Measurements from ENCODE around the gene ACKR3. TPM values are rescaled to one million over a fixed set of nuclear protein-coding genes. Genes with fewer than 3 reads are reported as not detected.

Gene ACKR3
- total RNA-seq, 1 donor from 2014 or later: 70.6 TPM

DNA sequence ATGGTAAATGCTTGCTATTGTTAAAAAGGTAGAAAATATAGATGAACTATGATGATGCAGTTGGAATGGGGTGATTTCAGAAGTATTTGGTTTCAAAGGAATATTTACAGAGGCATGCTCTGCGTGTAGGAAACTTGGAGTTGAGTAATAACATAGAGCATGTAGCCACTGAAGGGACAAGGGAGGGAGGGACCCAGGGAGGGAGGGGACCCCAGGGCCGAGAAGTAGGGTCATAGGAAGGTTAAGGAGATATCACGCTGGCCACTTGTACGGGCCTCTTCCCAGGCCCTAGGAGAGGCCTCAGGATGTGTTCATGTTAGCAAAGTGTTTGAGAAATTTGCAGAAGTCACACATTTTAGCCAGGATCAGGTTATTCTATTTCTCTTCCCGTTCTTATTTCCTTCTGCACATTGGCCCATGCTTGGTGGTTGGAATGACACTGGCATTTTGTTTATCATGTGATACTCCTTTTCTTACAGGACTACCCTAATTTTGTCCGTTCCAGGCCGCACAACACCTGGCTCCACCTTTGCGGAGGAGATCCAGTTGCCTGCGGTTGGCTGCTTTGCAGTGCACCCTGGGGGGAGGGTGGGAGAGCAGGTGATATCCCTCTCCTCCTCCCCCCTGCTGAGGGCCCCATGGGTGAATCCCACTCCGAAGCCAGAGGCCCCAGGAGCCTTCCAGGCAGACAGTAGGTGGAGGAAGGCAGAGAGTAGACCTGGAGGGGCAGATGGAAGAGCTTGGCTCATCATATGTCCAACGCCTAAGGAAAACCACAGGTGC is 16.9 kb upstream of the ACKR3 start:
- peaks cover 28% of the 10 kb centered on the region for H3K4me1 Mint-ChIP-seq
- peaks cover 25% of the 10 kb centered on the region for H3K9me3 Mint-ChIP-seq
- no peaks in the 10 kb centered on the region for H3K27me3 Mint-ChIP-seq (ENCODE audit: low read depth)
- TF ChIP-seq, protein P1, sequence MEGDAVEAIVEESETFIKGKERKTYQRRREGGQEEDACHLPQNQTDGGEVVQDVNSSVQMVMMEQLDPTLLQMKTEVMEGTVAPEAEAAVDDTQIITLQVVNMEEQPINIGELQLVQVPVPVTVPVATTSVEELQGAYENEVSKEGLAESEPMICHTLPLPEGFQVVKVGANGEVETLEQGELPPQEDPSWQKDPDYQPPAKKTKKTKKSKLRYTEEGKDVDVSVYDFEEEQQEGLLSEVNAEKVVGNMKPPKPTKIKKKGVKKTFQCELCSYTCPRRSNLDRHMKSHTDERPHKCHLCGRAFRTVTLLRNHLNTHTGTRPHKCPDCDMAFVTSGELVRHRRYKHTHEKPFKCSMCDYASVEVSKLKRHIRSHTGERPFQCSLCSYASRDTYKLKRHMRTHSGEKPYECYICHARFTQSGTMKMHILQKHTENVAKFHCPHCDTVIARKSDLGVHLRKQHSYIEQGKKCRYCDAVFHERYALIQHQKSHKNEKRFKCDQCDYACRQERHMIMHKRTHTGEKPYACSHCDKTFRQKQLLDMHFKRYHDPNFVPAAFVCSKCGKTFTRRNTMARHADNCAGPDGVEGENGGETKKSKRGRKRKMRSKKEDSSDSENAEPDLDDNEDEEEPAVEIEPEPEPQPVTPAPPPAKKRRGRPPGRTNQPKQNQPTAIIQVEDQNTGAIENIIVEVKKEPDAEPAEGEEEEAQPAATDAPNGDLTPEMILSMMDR (IDR thresholded peaks at IDR 0.05; ENCODE audit: unreplicated experiment): no peak
- peak overlapping the region; percentile 58 for H3K27ac Mint-ChIP-seq
- peaks cover 2% of the 10 kb centered on the region for H3K36me3 Mint-ChIP-seq
- DNase-seq (ENCODE audit: low spot score in 2 of 2, unreplicated experiment in 2 of 2): no peak
- no peak overlapping the region for H3K4me3 Mint-ChIP-seq

DNA sequence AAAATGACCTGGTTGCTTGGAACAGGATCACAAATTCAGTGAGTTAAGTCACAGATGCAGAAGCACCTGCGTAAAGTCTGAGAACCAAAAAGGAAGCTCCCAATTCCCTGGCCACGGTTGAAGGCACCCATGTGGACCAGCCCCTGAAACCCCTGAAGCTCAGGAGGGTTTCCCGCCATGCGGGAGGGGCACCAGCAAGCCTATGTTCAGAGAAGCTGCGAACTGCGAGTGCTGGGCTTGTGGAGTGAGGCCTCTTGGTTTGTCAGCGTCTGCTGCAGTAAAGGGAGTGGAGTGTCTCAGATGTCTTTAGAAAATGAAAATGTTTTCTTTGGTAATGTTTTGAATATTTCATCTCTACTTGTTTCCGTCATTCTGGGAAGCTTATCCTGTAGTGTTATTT is 16.1 kb upstream of the ACKR3 start:
- Mint-ChIP-seq H3K36me3 (no peaks in the 10 kb centered on the region), H3K9me3 (peaks cover 18% of the 10 kb centered on the region), H3K4me3 (no peak overlapping the region), H3K4me1 (peaks cover 35% of the 10 kb centered on the region), H3K27me3 (ENCODE audit: low read depth) (no peaks in the 10 kb centered on the region), H3K27ac (peak overlapping the region; percentile 58)
- DNase-seq (ENCODE audit: low spot score in 2 of 2, unreplicated experiment in 2 of 2): no peak
- TF ChIP-seq, protein P1 (IDR thresholded peaks at IDR 0.05; ENCODE audit: unreplicated experiment): no peak

DNA sequence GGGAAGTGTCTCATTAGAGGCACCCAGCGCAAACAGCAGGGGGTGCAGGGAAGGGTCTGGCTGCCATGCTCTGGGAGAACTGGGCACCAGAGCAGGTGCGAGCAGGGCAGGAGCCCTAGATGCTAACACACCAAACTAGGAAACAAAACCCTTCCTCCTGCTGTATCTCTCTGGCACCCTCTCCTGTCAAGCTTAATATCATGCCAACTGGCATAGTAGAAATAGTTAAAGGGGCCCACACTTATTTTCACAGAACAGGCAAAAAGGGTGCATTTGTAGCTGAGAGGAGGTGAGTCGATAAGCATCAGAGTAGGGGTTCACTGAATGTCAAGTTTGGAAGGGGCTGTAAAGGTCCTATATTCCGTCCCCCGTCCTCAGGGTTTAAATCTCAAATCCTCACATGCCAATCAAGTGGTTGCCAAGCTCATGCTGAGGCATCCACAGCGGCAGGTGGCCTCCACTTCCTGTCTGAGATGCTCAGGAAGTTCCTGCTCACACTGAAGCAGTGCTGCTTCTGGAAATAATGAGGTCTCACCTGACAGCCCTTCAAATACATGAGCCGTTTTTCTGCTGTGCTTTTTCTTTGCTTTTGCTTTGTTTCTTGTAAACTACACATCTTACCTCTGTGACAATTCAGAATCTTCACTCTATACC is 14.9 kb upstream of the ACKR3 start:
- peaks cover 46% of the 10 kb centered on the region for H3K4me1 Mint-ChIP-seq
- H3K4me3 Mint-ChIP-seq: no peak overlapping the region
- no peak overlapping the region for H3K27ac Mint-ChIP-seq
- no peaks in the 10 kb centered on the region for H3K27me3 Mint-ChIP-seq (ENCODE audit: low read depth)
- no peaks in the 10 kb centered on the region for H3K36me3 Mint-ChIP-seq
- TF ChIP-seq, protein P1 (IDR thresholded peaks at IDR 0.05; ENCODE audit: unreplicated experiment): no peak
- no peak for DNase-seq (ENCODE audit: low spot score in 2 of 2, unreplicated experiment in 2 of 2)
- peaks cover 16% of the 10 kb centered on the region for H3K9me3 Mint-ChIP-seq

DNA sequence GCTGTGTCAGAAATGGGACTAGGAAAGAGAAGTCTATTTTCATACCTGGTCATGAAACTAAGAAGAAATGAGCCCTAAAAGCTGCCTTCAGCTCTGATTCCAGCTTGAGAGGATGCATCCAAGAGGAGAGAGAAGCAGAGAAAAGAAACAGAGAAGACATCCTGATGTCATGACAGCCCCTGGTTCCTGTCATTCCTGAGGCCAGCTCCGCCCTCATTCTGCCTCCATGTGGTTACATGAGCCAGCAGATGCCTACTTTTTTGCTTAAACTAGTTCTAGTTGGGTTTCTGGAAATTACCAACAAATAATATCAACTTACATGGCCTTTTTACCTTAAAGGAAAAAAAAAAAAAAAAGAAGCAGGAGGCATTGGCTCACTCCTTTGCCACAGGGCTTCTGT is 14.1 kb upstream of the ACKR3 start:
- no peak for DNase-seq (ENCODE audit: low spot score in 2 of 2, unreplicated experiment in 2 of 2)
- Mint-ChIP-seq H3K36me3 (no peaks in the 10 kb centered on the region), H3K9me3 (peaks cover 16% of the 10 kb centered on the region), H3K27me3 (ENCODE audit: low read depth) (no peaks in the 10 kb centered on the region), H3K27ac (no peak overlapping the region), H3K4me1 (peaks cover 50% of the 10 kb centered on the region), H3K4me3 (no peak overlapping the region)
- TF ChIP-seq, protein P1 (IDR thresholded peaks at IDR 0.05; ENCODE audit: unreplicated experiment): no peak

DNA sequence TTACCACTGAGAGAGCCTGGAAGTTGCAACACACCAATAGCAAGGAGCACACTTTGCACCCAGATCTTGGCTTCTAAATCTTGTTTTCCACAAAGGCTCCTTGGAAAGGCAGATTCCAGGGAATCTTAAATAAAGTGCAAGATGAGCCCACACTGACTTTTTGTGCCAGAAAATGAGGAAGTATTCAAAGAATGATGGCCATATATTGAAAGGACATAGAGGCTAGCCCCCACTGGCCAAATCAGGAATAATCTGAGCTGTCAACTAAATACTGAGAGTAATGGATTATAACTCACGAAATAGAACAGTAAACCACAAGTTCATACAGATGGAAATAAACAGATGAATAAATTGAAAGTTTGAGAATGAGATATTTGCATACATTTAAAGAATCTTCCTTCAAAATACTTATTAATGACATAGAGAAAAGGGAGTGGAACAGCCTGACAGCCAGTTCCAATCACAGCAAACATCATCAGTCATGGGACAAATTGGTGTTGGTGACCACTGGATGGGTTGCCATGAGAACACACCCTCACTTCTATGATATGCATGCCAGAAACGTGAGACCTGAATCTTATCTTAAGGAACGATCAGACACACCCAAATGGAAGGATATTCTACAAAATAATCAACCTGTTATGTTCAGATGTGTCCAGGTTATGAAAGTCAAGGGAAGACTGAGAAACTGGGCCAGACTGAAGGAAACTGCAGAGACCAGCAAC is 12.2 kb upstream of the ACKR3 start:
- H3K27ac Mint-ChIP-seq: peak overlapping the region; percentile 70
- no peak for DNase-seq (ENCODE audit: low spot score in 2 of 2, unreplicated experiment in 2 of 2)
- peaks cover 3% of the 10 kb centered on the region for H3K36me3 Mint-ChIP-seq
- peaks cover 23% of the 10 kb centered on the region for H3K9me3 Mint-ChIP-seq
- peaks cover 41% of the 10 kb centered on the region for H3K4me1 Mint-ChIP-seq
- H3K4me3 Mint-ChIP-seq: no peak overlapping the region
- TF ChIP-seq, protein P1 (IDR thresholded peaks at IDR 0.05; ENCODE audit: unreplicated experiment): peak; percentile 21
- no peaks in the 10 kb centered on the region for H3K27me3 Mint-ChIP-seq (ENCODE audit: low read depth)

Measured in mesothelial cell of epicardium (in vitro differentiated cells).